Lower leg skin (tissue), 3 donors: ENCODE measurements around the gene ELSPBP1.

Experiments
- POLR2A ChIP-seq, 2 donors: fragments of 450-650 bp; IDR thresholded peaks; one replicate each; pipeline ENCODE4 v1.6.1; 2016 to 2017; ENCODE audit warnings: antibody characterized with exemption in 2 of 2, mild to moderate bottlenecking in 1 of 2, moderate library complexity in 1 of 2
- TF ChIP-seq, protein P1 (sequence below), 3 donors: fragments of 450-650 bp; IDR thresholded peaks; one replicate each; pipeline ENCODE4 v1.5.1; 2016; ENCODE audit warnings: antibody characterized with exemption in 3 of 3, mild to moderate bottlenecking in 3 of 3, moderate library complexity in 2 of 3

DNA sequence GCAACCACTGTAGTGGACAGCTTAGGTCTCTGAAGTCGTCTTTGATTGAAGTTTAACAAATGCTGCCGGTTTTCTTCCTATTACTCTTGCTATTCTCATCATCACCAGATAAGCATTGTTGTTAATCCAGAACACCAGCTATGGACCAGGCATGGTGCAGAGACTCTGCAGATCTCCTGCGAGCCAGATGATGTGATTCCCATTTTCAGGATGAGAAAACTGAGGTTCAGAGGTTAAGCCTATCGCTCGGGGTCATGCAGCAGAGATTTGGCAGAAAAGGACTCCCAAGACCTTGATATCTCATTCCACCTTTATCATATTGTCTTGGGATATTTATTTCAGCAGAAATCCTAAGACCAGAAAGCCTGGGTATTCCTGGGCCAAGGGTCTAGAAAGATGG is 65.9 kb downstream of the ELSPBP1 start:
- no peak for TF ChIP-seq POLR2A (IDR thresholded peaks at IDR 0.05)
- TF ChIP-seq, protein P1, sequence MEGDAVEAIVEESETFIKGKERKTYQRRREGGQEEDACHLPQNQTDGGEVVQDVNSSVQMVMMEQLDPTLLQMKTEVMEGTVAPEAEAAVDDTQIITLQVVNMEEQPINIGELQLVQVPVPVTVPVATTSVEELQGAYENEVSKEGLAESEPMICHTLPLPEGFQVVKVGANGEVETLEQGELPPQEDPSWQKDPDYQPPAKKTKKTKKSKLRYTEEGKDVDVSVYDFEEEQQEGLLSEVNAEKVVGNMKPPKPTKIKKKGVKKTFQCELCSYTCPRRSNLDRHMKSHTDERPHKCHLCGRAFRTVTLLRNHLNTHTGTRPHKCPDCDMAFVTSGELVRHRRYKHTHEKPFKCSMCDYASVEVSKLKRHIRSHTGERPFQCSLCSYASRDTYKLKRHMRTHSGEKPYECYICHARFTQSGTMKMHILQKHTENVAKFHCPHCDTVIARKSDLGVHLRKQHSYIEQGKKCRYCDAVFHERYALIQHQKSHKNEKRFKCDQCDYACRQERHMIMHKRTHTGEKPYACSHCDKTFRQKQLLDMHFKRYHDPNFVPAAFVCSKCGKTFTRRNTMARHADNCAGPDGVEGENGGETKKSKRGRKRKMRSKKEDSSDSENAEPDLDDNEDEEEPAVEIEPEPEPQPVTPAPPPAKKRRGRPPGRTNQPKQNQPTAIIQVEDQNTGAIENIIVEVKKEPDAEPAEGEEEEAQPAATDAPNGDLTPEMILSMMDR (IDR thresholded peaks at IDR 0.05), result no peak
